ACHN (cell line): ENCODE data around the gene FNBP1L.

ENCODE experiments used
- DNase-seq: peaks from one replicate; pipeline ENCODE4 v3.0.0-alpha.2; 2015
- in situ Hi-C: cut with HindIII; loops from 2 replicates; pipeline ENCODE4 v1.10.0; 2017; ENCODE audit warnings: low sequenced_read_pairs, low pct_ligation_motif_present, low pct_unique_long_range_greater_than_20kb

Gene FNBP1L

DNA sequence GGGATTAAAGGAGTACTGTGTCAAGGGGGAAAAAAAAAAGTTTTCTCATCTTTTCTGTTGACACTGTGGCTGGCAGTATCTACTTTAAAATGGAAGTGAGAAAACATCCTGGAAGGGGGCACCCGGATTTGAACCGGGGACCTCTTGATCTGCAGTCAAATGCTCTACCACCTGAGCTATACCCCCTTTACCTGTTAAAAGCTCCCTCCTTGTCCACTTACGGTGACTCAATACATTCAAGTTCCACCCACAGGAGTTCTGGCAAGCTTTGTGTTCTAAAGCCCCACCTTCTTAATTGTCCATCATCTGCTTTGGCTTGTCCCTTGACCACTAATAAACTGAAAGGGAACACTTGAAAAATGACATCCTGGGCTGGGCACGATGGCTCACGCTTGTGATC, 68.2 kb downstream of the FNBP1L start:
- no peak for DNase-seq
- in situ Hi-C loops, result no loop called here

- in situ Hi-C loops, result no loop called here
- no peak for DNase-seq
These were observed 70.6 kb downstream of the FNBP1L start for GRCh38 chr1:93518516-93518915.

GRCh38 chr1:93519199-93519829, 71.4 kb downstream of the FNBP1L start:
- in situ Hi-C loops, result no loop called here

DNA sequence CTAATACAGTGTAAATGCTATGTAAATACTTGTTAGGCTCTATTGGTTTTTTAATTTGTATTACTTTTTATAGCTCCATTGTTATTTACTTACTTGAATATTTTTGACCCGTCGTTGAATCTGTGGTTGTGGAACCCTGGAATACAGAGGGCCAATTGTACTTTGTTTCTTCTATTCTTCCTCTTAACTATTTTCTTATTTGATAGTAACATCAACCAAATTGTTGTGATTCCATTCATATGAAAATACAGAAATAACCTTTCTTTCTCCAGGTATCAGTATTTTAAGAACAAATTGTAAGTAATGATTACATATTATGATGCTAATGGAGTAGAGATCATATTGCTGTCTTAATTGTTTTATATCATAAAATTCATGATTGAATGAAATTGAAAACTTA, 73.7 kb downstream of the FNBP1L start:
- DNase-seq, result no peak
- in situ Hi-C loops, result no loop called here

More at GRCh38 chr1:93519199-93519829, 71.4 kb downstream of the FNBP1L start:
- no peak for DNase-seq

DNA sequence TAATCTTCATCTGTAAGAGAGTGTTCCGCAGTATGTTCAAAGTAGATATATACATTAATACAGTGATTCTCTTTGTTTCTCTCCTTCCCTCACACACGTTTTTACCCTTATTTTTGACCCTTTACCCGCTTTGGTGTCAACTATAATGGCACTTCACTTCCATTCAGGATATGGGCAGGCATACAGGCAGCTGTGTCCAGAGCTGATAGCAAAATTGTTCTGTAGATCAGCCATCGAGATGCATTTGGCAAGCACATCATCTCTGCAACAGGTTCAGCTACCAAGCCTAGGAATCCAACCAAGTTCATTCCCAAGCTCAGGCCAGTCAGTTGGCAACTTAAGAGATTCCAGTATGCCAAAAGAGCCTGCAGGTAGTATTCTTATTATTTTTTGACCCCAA, 74.8 kb downstream of the FNBP1L start:
- in situ Hi-C loops, result no loop called here
- no peak for DNase-seq

- in situ Hi-C loops, result no loop called here
These were observed 77.5 kb downstream of the FNBP1L start for GRCh38 chr1:93525431-93525830.

DNA sequence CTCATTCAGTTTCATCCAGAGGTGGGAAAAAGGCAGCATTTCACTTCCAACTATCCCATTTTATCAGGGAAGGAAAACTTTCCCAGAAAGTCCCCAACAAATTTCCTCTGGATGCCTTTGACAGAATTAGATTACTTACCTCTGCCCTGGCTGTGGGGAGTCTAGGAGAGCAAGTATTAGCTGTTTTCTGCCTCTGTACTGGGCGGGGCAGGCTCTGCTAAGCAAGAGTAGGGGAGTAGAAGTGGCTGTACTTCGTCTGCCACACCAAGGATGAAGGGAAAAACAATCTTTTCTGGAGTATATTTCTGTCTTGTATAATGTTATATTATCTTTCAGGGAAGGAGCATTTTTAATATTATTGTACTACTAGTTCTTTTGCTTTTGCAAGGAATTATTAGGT, 78.5 kb downstream of the FNBP1L start:
- no peak for DNase-seq

More at GRCh38 chr1:93525431-93525830, 77.5 kb downstream of the FNBP1L start:
- no peak for DNase-seq

GRCh38 chr1:93528412-93528811, 80.5 kb downstream of the FNBP1L start:
- in situ Hi-C loops, result no loop called here
- no peak for DNase-seq

More for the DNA sequence above, 78.5 kb downstream of the FNBP1L start:
- in situ Hi-C loops, result no loop called here

DNA sequence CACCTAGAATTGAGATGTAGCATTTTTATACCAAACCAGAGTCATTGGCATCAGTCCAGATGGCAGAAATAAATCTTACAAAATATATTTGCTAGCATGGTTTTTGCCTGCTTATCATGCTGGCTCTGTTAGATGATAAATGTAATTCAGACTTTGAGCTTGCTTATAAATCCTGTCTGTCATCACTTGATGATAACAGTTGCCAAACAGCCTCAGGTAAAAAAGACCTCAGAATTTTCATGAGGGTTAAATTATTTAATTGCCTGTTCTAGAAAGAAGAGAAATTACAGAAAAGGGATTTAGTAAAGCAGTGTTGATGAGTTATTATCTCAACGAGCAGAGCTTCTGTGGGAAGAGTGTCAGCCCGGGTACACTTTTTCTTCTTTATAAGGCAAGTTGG, 83.3 kb downstream of the FNBP1L start:
- in situ Hi-C loops, result no loop called here
- no peak for DNase-seq

- in situ Hi-C loops, result no loop called here
These were observed 85.0 kb downstream of the FNBP1L start for GRCh38 chr1:93532780-93533378.

DNA sequence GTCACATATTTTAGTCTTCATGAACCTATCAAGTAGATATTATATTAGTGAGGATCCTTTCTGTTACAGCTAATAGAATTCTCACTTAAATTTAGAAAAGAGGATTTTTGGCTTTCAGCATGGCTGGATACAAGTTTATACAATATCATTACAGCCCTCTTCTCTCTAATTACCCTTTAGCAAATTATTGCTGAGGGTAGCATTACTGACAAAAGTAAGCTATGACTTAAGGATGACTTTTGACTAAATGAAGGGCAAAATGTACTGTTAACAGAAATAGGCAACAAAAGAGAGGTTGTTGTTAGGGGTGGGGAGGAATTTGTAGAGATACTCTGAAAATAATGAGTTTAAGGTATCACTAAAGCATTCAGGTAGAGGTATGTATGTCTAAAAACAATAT, 85.8 kb downstream of the FNBP1L start:
- in situ Hi-C loops, result no loop called here
- DNase-seq, result no peak

More at GRCh38 chr1:93532780-93533378, 85.0 kb downstream of the FNBP1L start:
- DNase-seq, result no peak

- in situ Hi-C loops, result no loop called here
- DNase-seq, result no peak
These were observed 89.5 kb downstream of the FNBP1L start for GRCh38 chr1:93537396-93537795.

DNA sequence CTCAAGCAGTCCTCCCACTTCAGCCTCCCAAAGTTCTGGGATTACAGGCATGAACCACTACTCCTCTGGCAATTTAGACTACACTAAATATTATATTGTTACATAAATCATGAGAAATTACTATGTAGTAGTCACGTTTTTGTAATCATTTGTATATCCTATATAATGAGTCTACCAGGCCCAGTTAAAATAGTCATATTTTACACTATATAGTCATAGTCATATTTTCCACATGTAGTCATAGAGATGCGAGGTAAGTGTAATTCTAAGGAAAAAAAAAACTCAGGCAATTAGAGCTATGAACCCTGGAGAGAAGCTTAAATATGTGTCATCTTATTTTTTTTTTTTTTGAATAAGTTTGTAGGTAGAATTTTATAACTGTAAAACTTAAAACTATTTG, 90.0 kb downstream of the FNBP1L start:
- in situ Hi-C loops, result no loop called here
- DNase-seq, result no peak

DNA sequence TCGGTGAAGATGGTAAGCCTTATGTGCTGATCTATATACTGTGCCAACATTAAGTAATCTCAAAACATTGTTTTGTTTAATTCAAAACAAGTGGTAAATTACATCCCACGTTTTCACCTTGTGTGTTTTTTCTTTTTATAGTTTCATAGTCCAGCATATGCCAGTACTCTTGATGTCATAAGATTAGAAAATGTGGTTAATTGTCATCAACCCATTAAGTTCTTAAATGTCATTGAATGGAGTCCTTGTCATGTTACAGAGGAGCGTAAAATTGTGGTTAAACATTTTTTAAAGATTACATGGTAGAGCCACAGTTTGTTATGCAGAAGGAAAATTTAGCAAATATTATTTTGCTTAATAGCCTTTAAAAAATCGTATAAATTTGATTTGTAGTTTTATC, 93.1 kb downstream of the FNBP1L start:
- DNase-seq, result no peak

DNA sequence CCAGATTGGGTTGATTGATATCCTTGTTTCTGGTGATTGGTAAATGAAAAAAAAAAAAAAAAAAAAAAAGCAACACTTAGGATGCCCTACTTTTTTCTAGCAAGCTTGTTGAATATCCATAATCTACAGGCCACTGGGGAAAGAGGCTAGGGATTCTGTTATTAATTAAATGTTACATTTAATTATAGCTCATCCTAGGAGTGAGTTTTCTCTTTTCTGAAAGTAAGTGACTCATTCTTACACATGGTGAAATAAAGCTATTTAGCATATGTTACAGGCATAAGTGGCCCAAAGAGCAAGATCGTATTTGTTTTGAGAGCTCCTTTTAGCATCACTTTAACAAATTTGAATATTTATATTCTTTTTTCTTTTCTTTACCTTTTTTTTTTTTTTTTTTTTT, 94.5 kb downstream of the FNBP1L start:
- in situ Hi-C loops, result no loop called here
- no peak for DNase-seq

More for the DNA sequence above, 93.1 kb downstream of the FNBP1L start:
- in situ Hi-C loops, result no loop called here

DNA sequence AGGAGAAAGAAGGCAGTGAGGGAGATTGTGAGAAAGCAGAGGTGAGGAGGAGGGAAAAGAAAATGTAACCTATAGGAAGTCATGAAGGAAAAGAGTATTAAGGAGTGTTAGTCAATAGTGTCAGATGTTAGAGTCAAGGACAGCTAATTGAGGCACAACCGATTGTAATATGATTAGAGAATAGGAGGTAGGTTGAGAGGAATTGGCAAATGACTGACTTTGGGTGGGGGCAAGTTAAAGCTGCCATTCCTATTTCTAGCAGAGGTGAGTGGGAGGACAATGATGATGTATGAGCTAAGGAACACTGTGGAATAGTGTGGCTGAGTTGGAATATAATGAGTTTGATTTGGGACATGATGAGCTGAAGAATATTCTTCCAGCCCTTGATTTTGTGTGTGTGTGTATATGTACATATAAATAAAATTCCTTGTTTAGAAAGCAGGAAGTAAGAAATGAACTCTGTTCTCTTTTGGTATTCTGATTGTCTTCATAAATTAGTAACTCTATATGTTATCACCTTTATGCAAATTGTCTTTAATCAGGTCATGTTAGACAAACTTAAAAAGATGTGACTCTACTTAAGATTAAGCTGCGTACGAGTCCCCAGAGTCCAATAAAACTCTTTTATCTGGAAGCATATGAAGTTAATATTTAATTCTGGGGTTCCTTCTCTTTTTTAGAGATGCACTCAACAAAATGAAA, 98.4 kb downstream of the FNBP1L start:
- in situ Hi-C loops, result no loop called here
- DNase-seq, result no peak

- DNase-seq, result no peak
- in situ Hi-C loops, result no loop called here
These were observed 101.2 kb downstream of the FNBP1L start for GRCh38 chr1:93549131-93549530.

DNA sequence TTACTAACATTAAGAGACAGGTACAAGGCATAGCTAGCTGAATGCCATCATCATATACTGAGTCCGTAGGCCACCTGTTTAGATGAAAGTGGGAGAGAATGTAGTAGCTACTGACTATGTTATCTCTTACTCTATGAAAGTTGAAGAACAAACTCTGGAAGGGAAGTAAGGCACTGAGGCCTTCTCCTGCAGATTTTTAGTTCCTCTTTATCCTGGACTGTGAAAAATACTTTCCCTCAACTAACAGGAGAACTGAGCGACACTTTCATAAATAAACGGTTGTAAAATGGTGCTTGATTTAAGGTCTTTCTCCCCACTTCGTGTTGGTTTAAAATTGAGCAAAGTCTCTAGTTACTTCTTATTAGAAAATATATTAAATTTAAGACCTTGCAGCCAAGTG, 101.9 kb downstream of the FNBP1L start:
- no peak for DNase-seq
- in situ Hi-C loops, result no loop called here

- DNase-seq, result no peak
- in situ Hi-C loops, result no loop called here
These were observed 105.0 kb downstream of the FNBP1L start for GRCh38 chr1:93552741-93553455.
